SK-N-SH treated with all-trans-retinoic acid at 6 μM for 48 hours (cell line): ENCODE data around the gene FOSL2.

Source experiments
- ATAC-seq: fragments of 200-7000 bp; cut with Tn5 transposase; 3 replicates; pipeline ENCODE4 v1.9.1; 2020; ENCODE audit warnings: mild to moderate bottlenecking, moderate library complexity
- ARNTL ChIP-seq: fragments of 450-650 bp; formaldehyde crosslinking; IDR thresholded peaks from 2 replicates; pipeline ENCODE4 v1.5.0; 2020; ENCODE audit warnings: low read depth, mild to moderate bottlenecking, moderate library complexity, borderline replicate concordance
- BACH2 ChIP-seq: fragments of 250-450 bp; sonication (Bioruptor Pico); IDR thresholded peaks from 2 replicates; pipeline ENCODE4 v1.9.0; 2021; ENCODE audit warnings: mild to moderate bottlenecking, borderline replicate concordance
- CSDC2 ChIP-seq: fragments of 250-450 bp; sonication (Bioruptor Pico); IDR thresholded peaks from 2 replicates; pipeline ENCODE4 v1.5.0; 2020; ENCODE audit warnings: mild to moderate bottlenecking, moderate library complexity
- ESRRG ChIP-seq: fragments of 250-450 bp; sonication (Bioruptor Pico); IDR thresholded peaks from 2 replicates; pipeline ENCODE4 v1.6.1; 2021; ENCODE audit warnings: mild to moderate bottlenecking
- GLIS3 ChIP-seq: fragments of 250-450 bp; sonication (Bioruptor Pico); IDR thresholded peaks from 2 replicates; pipeline ENCODE4 v1.5.0; 2020; ENCODE audit warnings: mild to moderate bottlenecking, moderate library complexity
- ISL1 ChIP-seq: fragments of 250-450 bp; sonication (Bioruptor Pico); IDR thresholded peaks from 2 replicates; pipeline ENCODE4 v2.1.2; 2022; ENCODE audit warnings: mild to moderate bottlenecking, moderate library complexity
- OSR1 ChIP-seq: fragments of 250-450 bp; sonication (Bioruptor Pico); IDR thresholded peaks from 2 replicates; pipeline ENCODE4 v1.8.0; 2022; ENCODE audit warnings: moderate library complexity, mild to moderate bottlenecking, inconsistent platforms
- PPARA ChIP-seq: fragments of 250-450 bp; sonication (Bioruptor Pico); IDR thresholded peaks from 2 replicates; pipeline ENCODE4 v1.5.0; 2020; ENCODE audit warnings: mild to moderate bottlenecking, borderline replicate concordance
- RARB ChIP-seq: fragments of 250-450 bp; sonication (Bioruptor Pico); IDR thresholded peaks from 2 replicates; pipeline ENCODE4 v1.8.0; 2021; ENCODE audit warnings: mild to moderate bottlenecking, moderate library complexity
- SNAI2 ChIP-seq: fragments of 250-450 bp; sonication (Bioruptor Pico); IDR thresholded peaks from 2 replicates; pipeline ENCODE4 v1.5.0; 2020; ENCODE audit warnings: mild to moderate bottlenecking, moderate library complexity
- TCF4 ChIP-seq: fragments of 250-450 bp; sonication (Bioruptor Pico); IDR thresholded peaks from 2 replicates; pipeline ENCODE4 v1.8.0; 2021; ENCODE audit warnings: mild to moderate bottlenecking, moderate library complexity, borderline replicate concordance
- TOX ChIP-seq: fragments of 250-450 bp; sonication (Bioruptor Pico); IDR thresholded peaks from 2 replicates; pipeline ENCODE4 v1.8.0; 2021; ENCODE audit warnings: mild to moderate bottlenecking, moderate library complexity, borderline replicate concordance
- ZC3H10 ChIP-seq: fragments of 250-450 bp; sonication (Bioruptor Pico); IDR thresholded peaks from 2 replicates; pipeline ENCODE4 v1.5.1; 2021; ENCODE audit warnings: mild to moderate bottlenecking, moderate library complexity
- ZFP30 ChIP-seq: fragments of 450-650 bp; formaldehyde crosslinking; IDR thresholded peaks from 2 replicates; pipeline ENCODE4 v1.5.0; 2022; ENCODE audit warnings: mild to moderate bottlenecking, moderate library complexity
- ZNF565 ChIP-seq: fragments of 450-650 bp; formaldehyde crosslinking; conservative IDR thresholded peaks from 2 replicates; pipeline ENCODE4 v1.5.0; 2020; ENCODE audit warnings: low read depth, mild to moderate bottlenecking, moderate library complexity
- ZNF70 ChIP-seq: fragments of 450-650 bp; formaldehyde crosslinking; IDR thresholded peaks from 2 replicates; pipeline ENCODE4 v1.5.0; 2020; ENCODE audit warnings: mild to moderate bottlenecking, moderate library complexity
- ZNF8 ChIP-seq: fragments of 450-650 bp; formaldehyde crosslinking; IDR thresholded peaks from 2 replicates; pipeline ENCODE4 v1.5.0; 2020; ENCODE audit warnings: mild to moderate bottlenecking, moderate library complexity
- TF ChIP-seq, protein P1 (sequence below): fragments of 250-450 bp; sonication (Bioruptor Pico); IDR thresholded peaks from 2 replicates; pipeline ENCODE4 v1.8.0; 2020; ENCODE audit warnings: mild to moderate bottlenecking, moderate library complexity, borderline replicate concordance
- TF ChIP-seq, protein P2 (sequence below): fragments of 250-450 bp; sonication (Bioruptor Pico); IDR thresholded peaks from 2 replicates; pipeline ENCODE4 v1.5.0; 2020; ENCODE audit warnings: mild to moderate bottlenecking, moderate library complexity
- TF ChIP-seq, protein P3 (sequence below): fragments of 250-450 bp; sonication (Bioruptor Pico); IDR thresholded peaks from 2 replicates; pipeline ENCODE4 v1.5.1; 2021; ENCODE audit warnings: mild to moderate bottlenecking, moderate library complexity
- TF ChIP-seq, protein P4 (sequence below): fragments of 250-450 bp; sonication (Bioruptor Pico); IDR thresholded peaks from 2 replicates; pipeline ENCODE4 v1.5.1; 2020; ENCODE audit warnings: low read depth, mild to moderate bottlenecking, moderate library complexity

The FOSL2 gene

DNA sequence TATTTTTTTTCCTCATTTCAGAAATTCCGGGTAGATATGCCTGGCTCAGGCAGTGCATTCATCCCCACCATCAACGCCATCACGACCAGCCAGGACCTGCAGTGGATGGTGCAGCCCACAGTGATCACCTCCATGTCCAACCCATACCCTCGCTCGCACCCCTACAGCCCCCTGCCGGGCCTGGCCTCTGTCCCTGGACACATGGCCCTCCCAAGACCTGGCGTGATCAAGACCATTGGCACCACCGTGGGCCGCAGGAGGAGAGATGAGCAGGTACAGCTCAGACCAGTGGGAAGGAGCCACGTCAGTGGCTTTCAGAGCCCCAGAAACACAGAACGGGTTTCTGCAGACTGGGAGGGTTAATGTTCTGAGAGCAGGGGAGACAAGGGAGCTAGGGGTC, 11.4 kb downstream of the FOSL2 start (continued):
- TF ChIP-seq, protein P1, sequence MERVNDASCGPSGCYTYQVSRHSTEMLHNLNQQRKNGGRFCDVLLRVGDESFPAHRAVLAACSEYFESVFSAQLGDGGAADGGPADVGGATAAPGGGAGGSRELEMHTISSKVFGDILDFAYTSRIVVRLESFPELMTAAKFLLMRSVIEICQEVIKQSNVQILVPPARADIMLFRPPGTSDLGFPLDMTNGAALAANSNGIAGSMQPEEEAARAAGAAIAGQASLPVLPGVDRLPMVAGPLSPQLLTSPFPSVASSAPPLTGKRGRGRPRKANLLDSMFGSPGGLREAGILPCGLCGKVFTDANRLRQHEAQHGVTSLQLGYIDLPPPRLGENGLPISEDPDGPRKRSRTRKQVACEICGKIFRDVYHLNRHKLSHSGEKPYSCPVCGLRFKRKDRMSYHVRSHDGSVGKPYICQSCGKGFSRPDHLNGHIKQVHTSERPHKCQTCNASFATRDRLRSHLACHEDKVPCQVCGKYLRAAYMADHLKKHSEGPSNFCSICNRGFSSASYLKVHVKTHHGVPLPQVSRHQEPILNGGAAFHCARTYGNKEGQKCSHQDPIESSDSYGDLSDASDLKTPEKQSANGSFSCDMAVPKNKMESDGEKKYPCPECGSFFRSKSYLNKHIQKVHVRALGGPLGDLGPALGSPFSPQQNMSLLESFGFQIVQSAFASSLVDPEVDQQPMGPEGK (CRISPR knock-in tag) = no peak
- TF ChIP-seq BACH2 (CRISPR knock-in tag) (no peak), ZNF565 (no peak), ESRRG (CRISPR knock-in tag) (no peak), ISL1 (CRISPR knock-in tag) (no peak), TOX (CRISPR knock-in tag) (no peak), ZNF8 (CRISPR knock-in tag) (no peak), ZFP30 (no peak)
- TF ChIP-seq, protein P2, sequence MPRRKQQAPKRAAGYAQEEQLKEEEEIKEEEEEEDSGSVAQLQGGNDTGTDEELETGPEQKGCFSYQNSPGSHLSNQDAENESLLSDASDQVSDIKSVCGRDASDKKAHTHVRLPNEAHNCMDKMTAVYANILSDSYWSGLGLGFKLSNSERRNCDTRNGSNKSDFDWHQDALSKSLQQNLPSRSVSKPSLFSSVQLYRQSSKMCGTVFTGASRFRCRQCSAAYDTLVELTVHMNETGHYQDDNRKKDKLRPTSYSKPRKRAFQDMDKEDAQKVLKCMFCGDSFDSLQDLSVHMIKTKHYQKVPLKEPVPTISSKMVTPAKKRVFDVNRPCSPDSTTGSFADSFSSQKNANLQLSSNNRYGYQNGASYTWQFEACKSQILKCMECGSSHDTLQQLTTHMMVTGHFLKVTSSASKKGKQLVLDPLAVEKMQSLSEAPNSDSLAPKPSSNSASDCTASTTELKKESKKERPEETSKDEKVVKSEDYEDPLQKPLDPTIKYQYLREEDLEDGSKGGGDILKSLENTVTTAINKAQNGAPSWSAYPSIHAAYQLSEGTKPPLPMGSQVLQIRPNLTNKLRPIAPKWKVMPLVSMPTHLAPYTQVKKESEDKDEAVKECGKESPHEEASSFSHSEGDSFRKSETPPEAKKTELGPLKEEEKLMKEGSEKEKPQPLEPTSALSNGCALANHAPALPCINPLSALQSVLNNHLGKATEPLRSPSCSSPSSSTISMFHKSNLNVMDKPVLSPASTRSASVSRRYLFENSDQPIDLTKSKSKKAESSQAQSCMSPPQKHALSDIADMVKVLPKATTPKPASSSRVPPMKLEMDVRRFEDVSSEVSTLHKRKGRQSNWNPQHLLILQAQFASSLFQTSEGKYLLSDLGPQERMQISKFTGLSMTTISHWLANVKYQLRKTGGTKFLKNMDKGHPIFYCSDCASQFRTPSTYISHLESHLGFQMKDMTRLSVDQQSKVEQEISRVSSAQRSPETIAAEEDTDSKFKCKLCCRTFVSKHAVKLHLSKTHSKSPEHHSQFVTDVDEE (CRISPR knock-in tag) = no peak

DNA sequence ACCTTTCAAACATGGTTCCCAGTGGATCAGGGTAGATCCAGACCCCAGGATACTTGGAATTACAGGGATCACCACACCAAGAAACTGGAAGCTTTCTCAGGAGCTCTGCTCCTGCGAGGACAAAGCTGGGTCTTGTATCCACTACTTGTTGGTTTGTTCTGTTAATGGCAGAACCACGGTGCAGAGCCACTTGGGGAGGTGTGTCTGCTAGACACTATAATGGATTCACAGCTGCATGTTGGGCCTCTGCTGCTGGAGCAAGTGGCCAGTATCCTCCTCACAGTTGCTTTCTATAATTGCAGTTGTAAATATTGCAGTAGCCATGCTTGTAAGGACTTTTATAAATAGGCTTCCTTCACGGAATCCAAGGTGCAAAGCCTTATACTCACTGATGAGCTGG, 12.9 kb downstream of the FOSL2 start:
- no peak for TF ChIP-seq TOX (CRISPR knock-in tag)
- no peak for TF ChIP-seq GLIS3
- TF ChIP-seq ZNF70 (CRISPR knock-in tag) = no peak
- TF ChIP-seq BACH2 (CRISPR knock-in tag) = no peak
- no peak for TF ChIP-seq PPARA
- no peak for TF ChIP-seq RARB (CRISPR knock-in tag)
- TF ChIP-seq, protein P1 (CRISPR knock-in tag) = no peak
- no peak for TF ChIP-seq ISL1 (CRISPR knock-in tag)
- no peak for TF ChIP-seq TCF4 (CRISPR knock-in tag)
- no peak for TF ChIP-seq SNAI2 (CRISPR knock-in tag)
- TF ChIP-seq, protein P2 (CRISPR knock-in tag) = no peak
- TF ChIP-seq OSR1 (CRISPR knock-in tag) = no peak
- TF ChIP-seq ZNF565 = no peak
- TF ChIP-seq CSDC2 (CRISPR knock-in tag) = no peak
- TF ChIP-seq ESRRG (CRISPR knock-in tag) = no peak
- ATAC-seq = no peak

DNA sequence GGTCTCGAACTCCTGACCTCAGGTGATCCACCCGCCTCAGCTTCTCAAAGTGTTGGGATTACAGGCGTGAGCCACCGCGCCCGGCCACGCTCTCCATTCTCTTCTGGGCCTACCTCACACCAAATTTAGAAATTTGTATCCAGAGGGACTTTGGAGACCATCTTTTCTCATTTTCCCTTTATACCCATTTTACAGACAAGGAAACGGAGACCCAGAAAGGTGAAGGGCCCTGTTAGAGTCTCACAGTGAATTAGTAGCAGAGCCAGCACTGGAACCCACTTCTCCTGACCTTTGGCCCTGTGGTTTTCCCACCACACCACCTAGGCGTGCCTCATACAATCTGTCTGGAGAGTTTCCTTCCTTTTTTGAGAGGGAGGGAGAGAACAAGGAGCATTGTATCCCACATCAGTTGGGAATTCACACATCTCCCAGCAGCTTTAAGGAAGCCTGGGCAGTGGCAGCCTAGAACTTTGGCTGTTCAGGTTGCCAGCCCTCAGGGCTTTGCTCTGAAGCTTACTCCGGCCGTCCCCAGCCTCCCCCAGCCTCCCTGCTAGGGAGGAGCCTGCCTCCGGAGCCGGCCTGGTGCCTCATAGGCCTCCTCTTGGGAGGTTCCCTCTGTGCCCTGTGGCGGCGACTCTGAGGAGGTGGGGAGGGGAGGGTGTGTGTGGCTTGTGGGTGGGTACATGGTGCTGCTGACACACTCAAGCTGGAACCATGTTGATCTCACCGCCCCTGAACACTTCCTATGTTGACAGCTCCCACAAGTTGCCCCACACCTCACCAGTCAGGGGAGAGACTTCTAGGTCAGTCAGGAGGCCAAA, 13.8 kb downstream of the FOSL2 start:
- no peak for ATAC-seq
- TF ChIP-seq OSR1 (CRISPR knock-in tag) = no peak
- no peak for TF ChIP-seq ZNF8 (CRISPR knock-in tag)
- TF ChIP-seq ARNTL = no peak
- no peak for TF ChIP-seq RARB (CRISPR knock-in tag)
- TF ChIP-seq, protein P3, sequence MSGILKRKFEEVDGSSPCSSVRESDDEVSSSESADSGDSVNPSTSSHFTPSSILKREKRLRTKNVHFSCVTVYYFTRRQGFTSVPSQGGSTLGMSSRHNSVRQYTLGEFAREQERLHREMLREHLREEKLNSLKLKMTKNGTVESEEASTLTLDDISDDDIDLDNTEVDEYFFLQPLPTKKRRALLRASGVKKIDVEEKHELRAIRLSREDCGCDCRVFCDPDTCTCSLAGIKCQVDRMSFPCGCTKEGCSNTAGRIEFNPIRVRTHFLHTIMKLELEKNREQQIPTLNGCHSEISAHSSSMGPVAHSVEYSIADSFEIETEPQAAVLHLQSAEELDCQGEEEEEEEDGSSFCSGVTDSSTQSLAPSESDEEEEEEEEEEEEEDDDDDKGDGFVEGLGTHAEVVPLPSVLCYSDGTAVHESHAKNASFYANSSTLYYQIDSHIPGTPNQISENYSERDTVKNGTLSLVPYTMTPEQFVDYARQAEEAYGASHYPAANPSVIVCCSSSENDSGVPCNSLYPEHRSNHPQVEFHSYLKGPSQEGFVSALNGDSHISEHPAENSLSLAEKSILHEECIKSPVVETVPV (CRISPR knock-in tag) = no peak
- TF ChIP-seq ISL1 (CRISPR knock-in tag) = no peak
- no peak for TF ChIP-seq ZFP30
- TF ChIP-seq, protein P4, sequence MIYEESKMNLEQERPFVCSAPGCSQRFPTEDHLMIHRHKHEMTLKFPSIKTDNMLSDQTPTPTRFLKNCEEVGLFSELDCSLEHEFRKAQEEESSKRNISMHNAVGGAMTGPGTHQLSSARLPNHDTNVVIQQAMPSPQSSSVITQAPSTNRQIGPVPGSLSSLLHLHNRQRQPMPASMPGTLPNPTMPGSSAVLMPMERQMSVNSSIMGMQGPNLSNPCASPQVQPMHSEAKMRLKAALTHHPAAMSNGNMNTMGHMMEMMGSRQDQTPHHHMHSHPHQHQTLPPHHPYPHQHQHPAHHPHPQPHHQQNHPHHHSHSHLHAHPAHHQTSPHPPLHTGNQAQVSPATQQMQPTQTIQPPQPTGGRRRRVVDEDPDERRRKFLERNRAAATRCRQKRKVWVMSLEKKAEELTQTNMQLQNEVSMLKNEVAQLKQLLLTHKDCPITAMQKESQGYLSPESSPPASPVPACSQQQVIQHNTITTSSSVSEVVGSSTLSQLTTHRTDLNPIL (CRISPR knock-in tag) = no peak
- TF ChIP-seq, protein P2 (CRISPR knock-in tag) = no peak
- TF ChIP-seq ZNF565 = no peak
- no peak for TF ChIP-seq ZC3H10 (CRISPR knock-in tag)
- TF ChIP-seq BACH2 (CRISPR knock-in tag) = no peak
- no peak for TF ChIP-seq GLIS3
